GM18868 (cell line): ENCODE measurements around the gene LNX2.
A peak's percentile ranks its signal among the peaks of the same experiment; 100 is the strongest.
"Not testable (repeated sequence)": the region's sequence is repeated elsewhere in the genome, so short reads cannot be mapped to it uniquely, and the experiment has no call there.

Experiments used
- ATAC-seq: cut with Tn5 transposase; IDR thresholded peaks from one replicate; pipeline ENCODE4 v1.9.1; 2021; ENCODE audit warnings: mild to moderate bottlenecking, moderate library complexity; ENCODE audit not compliant: unreplicated experiment

Gene LNX2

GRCh38 chr13:27638001-27638400 lies 17.7 kb upstream of the LNX2 start:
- no peak for ATAC-seq

- ATAC-seq, result no peak
These were observed 16.9 kb upstream of the LNX2 start for GRCh38 chr13:27637289-27637626.

- ATAC-seq, result no peak
These were observed 16.4 kb upstream of the LNX2 start for GRCh38 chr13:27636589-27637288.

GRCh38 chr13:27635266-27635665 lies 14.9 kb upstream of the LNX2 start:
- ATAC-seq, result no peak

GRCh38 chr13:27634791-27635190 lies 14.5 kb upstream of the LNX2 start:
- no peak for ATAC-seq

- ATAC-seq, result no peak
These were observed 13.9 kb upstream of the LNX2 start for GRCh38 chr13:27634231-27634630.

- no peak for ATAC-seq
These were observed 12.3 kb upstream of the LNX2 start for GRCh38 chr13:27632648-27633047.

- no peak for ATAC-seq
These were observed 11.9 kb upstream of the LNX2 start for GRCh38 chr13:27632214-27632613.

- no peak for ATAC-seq
These were observed 11.3 kb upstream of the LNX2 start for GRCh38 chr13:27631665-27632064.

- ATAC-seq, result no peak
These were observed 10.8 kb upstream of the LNX2 start for GRCh38 chr13:27631156-27631555.

GRCh38 chr13:27628766-27629165 lies 8.4 kb upstream of the LNX2 start:
- not testable (repeated sequence) for ATAC-seq

- ATAC-seq, result no peak
These were observed 7.8 kb upstream of the LNX2 start for GRCh38 chr13:27628081-27628480.

- no peak for ATAC-seq
These were observed 7.1 kb upstream of the LNX2 start for GRCh38 chr13:27627380-27627779.

GRCh38 chr13:27625839-27626238 lies 5.5 kb upstream of the LNX2 start:
- no peak for ATAC-seq

GRCh38 chr13:27624071-27624470 lies 3.7 kb upstream of the LNX2 start:
- ATAC-seq, result no peak

- ATAC-seq, result no peak
These were observed 2.6 kb upstream of the LNX2 start for GRCh38 chr13:27622881-27623280.

GRCh38 chr13:27622102-27622820 lies 1.9 kb upstream of the LNX2 start:
- ATAC-seq, result no peak

- ATAC-seq, result peak; percentile 61
These were observed 1.2 kb upstream of the LNX2 start, which contains the start of gene POLR1D for GRCh38 chr13:27621366-27622101. POLR1D (plus strand) TSS chr13:27621892; CDS start chr13:27621984, 92 bp downstream.

- no peak for ATAC-seq
These were observed 712 bp upstream of the LNX2 start for GRCh38 chr13:27621116-27621365.

GRCh38 chr13:27619728-27620376 lies 477 bp downstream of the LNX2 start:
- ATAC-seq, result peak; percentile 31

- no peak for ATAC-seq
These were observed 1.1 kb downstream of the LNX2 start for GRCh38 chr13:27619093-27619727.
